ENCODE results near the gene SLC25A22.

GRCh38 chr11:803467-803742 is 5.3 kb upstream of the SLC25A22 start:
- TF ChIP-seq CTCF (IDR thresholded peaks at IDR 0.05), result no peak
- no peak for TF ChIP-seq POLR2A (IDR thresholded peaks at IDR 0.05)
